Measurements from ENCODE around the gene SCN1A.
"Not testable (repeated sequence)": the region's sequence is repeated elsewhere in the genome, so short reads cannot be mapped to it uniquely, and the experiment has no call there.

Gene SCN1A

DNA sequence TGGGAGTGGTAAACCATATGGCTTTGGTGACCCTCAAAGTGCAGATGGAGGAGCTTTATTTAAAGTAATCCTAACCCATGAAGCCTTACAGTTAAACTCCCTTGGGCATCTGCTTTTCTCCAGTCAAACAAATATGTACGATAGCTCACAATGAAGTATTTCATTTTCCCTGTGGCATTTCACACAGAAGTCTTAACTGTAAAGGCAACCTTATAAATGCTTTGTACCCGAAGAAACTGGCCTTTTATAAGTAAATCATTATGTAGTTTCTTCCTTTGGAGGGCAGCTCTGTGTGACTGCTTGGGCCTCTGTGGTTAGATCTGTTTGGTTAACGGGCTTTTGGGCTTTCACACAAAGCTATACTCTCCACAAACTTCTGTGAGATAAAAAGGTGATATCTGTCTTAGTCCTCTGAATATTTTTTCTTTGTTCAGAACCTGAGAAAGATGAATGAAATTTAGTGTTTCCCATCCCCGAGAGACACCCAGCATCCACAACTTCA lies 46.6 kb downstream of the SCN1A start:
- DNase-seq (ENCODE audit: low read depth), result no peak

DNA sequence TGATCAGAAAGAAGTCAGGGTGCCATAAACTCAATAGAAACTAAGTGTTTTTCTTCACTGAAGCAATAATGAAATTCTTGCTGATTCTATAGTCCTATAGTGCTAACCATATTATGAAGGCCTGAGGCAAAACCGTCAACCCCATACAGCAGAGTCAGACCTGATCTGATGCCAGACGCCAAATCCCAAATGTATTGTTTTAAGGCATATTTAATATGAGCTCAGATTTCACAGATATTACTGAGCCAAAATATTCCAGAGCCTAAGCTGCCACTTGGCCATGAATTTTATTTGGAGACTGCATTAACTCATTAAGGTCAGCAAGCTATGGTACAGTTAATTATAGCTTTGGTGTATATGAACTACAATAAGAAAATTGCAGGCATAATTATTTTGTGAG lies 53.4 kb downstream of the SCN1A start:
- DNase-seq (ENCODE audit: low read depth), result no peak

DNA sequence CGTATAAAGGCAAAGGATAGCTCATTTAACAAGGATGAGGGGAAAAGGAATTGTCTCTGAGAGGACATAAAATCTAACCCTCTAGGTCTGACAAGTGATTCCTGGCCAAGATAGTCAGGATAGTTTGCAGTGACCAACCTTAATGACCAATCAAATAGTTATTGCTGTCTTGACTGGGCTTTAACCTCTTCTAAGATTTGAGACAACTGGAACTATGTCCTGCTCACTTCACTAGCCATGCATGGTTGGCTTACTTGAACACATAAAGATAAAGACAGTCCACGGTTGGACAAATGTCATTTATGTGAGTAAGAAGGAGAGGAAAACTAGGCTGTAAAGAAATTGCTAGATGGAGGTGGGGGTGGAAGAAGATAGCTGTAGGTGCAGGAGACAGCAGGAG lies 53.8 kb downstream of the SCN1A start:
- no peak for DNase-seq (ENCODE audit: low read depth)

DNA sequence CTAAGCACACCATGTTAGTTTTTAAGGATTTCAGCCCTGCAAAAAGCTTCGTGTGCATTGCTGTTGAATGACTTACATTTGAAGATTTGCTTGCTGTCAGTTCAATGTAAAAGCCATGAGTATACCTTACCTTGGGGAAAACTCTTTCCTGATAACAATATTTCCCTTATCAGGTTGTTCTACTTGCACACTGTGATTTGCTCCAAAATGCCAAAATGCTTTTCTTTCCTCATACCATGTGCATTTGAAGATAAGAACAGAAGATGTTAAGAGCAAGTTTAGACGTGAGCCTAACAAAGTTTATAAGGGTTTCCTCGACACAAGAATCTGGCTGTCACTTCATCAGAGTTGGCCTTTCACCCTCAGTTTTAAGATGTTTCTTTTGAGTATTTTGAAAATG lies 57.6 kb downstream of the SCN1A start:
- no peak for DNase-seq (ENCODE audit: low read depth)

DNA sequence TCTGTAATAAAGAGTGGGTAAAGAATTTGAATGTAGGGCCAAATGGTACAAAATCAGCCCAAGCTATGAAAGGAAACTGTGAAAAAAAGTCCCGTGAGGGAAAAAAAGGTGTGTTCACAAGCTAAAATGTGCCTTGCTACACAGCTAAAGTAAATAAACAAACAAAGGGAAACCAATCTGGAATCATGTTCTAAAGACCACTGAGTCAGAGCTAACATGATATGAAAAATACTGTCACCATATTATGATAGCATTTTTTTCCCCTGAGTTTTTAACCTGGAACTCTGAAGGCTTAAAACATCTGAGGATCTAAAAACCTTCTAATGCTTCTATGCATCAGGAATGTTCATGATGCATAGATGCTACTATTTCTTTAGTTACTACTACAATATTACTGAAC lies 58.8 kb downstream of the SCN1A start:
- DNase-seq (ENCODE audit: low read depth), result no peak

DNA sequence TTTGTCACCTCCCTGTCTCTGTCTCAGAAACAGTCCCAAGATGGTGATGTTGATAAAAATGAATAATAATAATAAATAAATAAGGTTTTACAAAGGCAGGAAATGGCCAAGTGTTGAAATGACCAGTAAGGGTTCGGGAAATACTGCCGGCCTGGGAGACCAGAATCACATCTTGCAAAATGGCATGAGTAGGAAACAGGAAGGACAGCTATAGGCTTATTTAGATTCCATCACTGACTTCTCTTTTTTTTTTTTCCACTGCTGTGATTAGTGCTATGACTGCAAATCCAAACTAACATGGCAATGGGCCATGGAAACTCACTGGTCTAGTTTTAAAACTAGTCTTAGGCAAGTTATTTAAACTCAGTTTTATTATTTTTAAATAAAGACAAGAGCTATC lies 60.6 kb downstream of the SCN1A start:
- DNase-seq (ENCODE audit: low read depth), result no peak

DNA sequence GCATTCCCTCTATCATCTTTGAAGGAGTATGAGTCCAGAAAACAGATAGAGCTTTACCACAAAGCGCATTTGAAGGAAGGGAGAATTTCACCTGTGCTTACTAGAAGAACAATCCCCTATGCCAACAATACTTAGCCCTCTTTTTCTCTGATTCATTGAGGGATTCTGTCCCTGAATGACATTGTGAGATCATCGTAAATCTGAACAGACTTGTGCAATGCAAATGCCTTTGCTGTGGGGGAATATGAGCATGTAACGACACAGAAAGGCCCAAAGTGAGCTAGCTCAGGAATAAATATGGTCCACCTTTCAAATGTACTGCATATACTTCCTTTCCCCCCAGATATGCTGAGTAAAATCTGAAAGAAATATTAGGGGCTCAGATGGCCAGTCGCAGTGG lies 67.6 kb downstream of the SCN1A start:
- no peak for DNase-seq (ENCODE audit: low read depth)

DNA sequence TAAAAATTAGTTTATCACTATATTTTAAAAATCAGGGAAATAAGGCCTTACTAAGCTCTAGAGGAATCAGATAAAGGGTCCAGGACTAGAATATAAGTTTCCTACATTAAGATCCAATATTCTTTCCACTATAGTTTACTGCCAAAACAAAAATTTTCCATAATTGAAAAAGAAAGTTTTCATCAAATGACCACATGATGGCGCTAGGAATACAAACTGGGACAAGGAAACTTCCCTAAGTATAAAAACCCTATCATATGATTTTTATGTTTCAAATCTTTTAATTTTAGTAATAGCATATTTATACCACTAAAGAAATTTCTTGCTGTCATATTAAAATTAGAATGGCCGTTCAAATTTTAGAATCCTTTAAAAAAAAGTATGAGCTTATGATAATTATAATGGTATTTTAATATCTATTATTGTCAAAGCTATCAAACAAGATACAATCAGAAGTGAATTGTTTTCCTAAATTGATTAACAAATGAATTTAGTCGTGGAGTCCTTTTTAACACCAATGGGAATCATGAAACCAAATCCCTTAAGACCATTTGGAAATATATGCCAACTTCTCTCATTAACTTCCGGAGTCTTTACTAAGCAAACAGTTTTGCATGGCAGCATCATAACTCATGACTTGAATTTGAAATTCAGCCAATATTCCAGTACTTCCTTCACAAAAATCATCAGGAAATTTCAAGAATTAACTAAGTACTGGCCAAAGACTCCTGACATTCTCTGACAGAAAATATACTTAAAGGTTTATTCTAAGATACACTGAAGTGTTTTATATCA lies 70.3 kb downstream of the SCN1A start:
- no peak for DNase-seq (ENCODE audit: low read depth)

DNA sequence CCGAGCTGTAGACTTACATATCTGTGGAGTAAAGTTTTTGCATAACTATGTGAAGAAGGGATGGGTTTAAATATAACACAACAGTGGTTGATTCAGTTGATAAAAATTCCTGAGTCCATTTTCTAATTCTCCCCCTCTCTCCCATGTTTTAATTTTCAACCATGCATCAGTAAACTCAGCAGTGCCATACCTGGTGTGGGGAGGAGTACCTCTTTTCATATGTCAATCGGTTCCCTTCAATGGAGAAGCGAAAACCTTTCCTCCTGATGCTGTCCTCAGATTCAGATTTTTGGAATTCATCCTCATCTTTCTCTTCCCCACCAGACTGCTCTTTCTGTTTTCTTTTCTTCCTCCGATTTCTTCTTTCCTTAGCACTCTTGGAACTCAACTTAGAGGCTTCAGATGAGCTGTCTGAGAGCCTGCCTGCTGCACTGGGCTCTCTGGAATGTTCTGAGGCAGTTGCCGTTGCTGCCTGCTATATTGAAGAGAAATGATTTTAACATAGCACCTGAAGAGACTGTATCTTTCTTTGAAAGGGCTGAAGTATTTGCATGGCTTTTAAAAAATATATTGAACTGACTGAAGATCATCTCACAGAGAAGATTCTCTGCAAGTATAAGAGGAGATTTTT lies 82.9 kb downstream of the SCN1A start:
- DNase-seq (ENCODE audit: low read depth), result no peak

DNA sequence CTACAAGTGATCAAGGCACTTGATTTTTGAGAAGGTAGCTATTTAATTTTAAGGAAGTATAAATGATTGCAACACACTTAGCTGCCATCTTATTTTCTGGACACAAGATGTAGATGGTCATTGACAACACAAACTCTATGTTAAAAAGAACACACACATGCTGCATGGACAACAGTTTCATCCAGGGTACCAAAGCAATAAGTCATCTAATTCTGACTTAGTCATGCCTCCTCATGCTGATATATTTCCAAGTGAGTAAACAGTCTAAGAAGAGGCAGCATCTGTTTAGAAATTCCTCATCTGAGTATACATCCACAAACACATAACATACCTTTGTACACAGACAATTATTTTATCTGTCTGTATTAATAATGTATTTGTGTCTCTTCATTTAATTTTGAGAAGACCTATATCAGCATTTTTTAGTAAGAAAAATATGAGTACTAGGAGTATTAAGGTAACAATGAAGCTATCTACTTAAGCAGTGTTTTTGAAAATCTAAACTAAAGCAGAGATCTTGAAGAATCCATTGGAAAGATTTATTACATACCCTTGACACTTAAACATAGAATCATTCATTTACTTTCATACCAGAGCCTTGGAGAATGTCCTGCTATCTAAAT lies 84.9 kb downstream of the SCN1A start:
- DNase-seq (ENCODE audit: low read depth), result no peak

DNA sequence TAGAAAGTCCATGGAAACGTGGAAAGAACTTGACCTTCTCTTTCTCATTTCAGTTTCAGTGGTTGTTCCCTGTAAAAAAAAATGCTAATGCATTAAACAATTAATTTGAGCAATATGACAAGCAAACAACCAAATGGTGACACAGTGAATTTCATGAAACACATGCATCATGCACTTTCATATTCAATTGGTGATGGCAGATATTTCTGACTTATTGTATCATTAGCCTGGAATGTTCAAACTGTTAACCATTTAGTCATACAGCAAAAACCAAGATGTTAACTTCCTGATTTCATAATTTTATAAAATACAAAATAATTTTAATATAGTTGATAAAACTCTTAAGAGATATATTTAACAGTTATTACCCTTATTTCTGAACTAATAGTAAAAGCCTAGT lies 85.5 kb downstream of the SCN1A start:
- DNase-seq (ENCODE audit: low read depth), result no peak

DNA sequence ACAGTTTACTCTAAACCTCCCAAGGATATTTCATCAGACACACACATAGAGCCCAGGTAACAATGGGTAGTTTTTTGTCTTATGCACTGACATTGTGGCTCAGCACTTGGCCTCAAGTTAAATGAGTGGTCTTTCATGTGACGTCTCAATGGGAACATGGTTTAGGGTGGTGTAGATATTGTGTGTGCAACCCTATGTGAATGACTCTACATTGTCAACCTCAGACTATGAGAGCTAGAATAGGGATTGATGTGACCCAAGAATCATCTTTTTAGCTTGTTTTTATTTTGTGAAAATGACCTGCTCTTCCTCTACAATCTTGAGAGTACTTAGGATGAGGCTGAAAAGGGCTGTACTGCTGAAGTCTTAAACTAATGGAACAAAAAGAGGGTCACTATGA lies 86.2 kb downstream of the SCN1A start:
- no peak for DNase-seq (ENCODE audit: low read depth)

DNA sequence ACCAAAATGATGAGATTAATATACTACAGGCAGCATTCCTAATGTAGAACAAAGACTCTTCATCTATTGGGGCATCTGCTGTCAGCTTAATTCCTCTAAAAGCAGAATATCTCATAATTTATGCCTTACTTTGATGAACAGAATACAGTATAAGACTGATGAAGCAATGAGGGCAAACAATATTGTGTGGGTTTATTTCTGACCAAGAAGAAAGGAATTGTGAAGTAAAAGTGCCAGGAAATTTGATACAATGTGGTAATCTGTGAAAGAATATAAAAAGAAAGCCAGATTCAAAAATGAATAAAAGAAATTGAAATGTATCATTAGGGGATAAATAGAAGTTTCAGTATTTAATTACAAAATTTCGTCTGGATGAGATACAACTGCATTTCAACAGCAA lies 95.5 kb downstream of the SCN1A start:
- DNase-seq (ENCODE audit: low read depth), result no peak

DNA sequence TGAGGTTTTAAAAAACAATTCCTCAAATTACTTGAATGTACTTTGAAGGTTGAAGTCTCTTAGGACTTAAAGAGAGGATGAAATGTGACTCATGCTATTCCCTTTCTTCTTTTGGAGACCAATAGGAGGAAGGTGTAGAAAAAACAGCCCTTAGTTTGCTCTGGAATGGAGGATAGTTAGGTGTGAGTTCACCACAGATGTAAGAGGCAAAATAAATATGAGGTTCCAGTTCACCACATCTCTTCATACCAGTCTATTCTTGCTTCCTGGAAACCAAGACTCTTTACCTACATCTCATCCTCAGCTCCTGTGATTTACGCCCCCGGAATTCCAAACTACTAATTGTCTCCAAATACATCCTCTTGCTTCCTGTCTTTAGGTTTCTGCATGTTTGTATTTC lies 96.8 kb downstream of the SCN1A start:
- no peak for DNase-seq (ENCODE audit: low read depth)

DNA sequence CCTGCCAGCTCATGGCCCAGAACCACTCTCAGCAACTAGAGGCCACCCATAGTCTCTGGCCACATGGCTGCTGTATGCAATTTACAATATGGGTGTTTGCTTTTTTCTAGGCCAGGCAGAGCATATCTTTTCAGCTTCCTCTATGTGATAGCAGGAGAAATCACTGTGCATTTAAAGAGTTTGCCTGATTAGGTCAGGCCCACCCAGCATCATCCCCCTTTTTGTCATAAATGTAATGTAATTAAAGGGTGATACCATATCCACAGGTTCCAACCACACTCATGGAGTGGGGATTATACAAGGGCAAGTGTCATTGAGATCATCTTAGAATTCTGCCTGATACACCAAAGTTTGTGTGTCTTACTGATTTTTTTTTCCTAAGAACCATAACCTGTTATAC lies 102.5 kb downstream of the SCN1A start:
- no peak for DNase-seq (ENCODE audit: low read depth)

DNA sequence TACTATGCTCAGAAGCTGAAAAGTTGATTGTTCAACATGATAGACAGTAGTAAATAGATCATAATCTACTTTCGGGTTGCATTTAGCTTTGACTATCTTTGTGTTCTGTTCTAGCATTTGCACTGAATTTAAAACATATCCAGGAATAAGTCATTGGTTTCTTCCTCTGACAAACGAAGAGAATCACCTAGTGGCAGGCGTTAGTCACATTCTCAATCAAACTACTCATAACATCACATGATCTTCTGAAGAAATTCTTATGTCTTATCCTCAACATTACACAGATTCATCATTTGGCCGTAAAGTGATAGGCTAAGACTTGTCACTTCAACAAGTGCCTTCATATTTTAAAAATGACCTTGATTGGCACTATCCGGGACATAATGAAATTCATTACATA lies 110.6 kb downstream of the SCN1A start:
- no peak for DNase-seq (ENCODE audit: low read depth)

DNA sequence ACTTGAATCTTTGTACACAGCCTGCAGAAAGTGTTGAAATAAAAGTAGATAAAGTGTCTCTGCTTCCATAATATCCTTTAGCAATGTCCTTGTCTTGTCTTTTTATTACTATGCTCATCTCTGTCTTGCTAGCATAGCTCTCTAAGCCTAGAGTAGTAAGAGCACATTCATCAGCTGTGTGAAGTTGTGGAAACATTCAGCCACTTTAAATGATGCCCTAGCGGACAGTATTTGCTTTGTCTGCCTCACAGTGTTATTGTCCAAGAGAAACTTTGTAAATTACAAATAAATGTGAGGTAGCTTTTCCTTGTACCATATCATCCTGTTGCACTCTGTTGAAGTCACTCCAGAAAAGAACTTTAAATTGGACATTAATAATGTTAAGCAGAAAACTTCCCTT lies 113.9 kb downstream of the SCN1A start:
- no peak for DNase-seq (ENCODE audit: low read depth)

DNA sequence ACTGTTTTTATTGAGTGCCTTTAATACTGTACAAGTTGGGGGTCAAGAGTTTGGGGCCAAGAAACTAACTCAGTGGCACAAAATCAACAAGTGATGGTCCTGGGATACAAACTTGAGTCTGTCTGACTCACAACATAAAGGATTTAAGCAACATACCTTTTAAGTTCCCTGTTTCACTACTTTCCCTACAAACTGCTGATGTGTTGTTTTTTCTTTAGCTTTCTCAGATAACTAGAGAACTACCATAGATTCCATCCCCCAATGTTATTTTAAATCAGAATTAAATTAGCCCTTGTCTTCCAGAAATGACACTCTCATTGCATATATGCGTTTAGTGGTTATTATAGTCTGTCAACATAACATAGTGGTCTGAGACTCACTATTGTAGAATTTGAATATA lies 116.2 kb downstream of the SCN1A start:
- no peak for DNase-seq (ENCODE audit: low read depth)

DNA sequence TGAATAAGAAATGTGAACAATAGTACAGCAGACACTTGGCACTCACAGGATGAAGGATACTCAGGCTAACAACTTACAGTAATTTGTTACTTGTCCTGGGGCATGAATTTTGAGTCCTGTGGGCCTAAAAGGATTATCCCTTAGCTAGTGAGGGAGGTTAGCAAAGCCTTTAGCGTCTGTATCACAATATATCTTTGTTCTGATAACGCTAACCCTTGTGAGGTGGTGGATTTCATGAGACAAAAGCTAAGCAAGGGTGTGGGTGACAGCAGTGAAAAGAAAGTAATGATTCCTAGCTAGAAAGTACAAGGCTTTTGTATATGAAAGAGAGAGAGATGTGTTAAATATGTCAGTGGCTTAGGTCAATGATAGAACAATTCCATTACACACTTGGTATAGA lies 127.4 kb downstream of the SCN1A start:
- DNase-seq (ENCODE audit: low read depth), result no peak

DNA sequence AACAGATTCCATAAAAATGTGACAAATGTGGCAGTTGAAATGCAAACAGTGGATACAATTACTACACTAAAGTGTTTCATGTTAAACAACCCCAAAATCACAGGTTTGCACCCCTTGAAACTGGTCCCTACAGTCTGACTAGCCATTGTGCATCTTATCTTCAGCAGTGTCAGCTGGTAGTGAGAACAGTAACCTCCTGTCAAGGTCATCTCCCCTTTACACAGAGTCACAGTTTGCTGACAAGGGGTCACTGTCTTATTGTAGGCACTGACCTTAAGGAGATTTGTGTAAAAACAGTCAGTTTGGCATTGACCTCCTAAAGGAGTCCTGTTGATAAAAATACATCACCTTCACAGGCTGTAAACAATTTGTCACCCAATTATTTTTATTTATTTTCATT lies 137.0 kb downstream of the SCN1A start:
- DNase-seq (ENCODE audit: low read depth), result no peak

DNA sequence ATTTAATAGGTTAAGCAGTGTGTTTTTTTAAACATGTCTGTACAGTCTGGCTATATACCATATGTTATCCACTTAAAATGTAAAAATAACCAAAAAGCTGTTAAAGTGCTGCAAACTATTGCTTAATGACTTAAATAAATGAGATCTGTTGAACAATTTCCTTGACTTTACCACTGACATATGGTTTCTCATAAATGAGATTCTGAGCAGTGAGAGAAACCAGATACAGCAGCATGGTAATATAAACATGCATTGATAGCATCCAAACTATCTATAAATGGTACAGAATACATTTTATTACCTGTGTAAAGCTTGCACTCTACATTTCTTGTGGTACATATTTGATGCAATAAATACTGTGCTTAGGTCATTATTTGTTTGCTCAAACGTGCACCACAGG lies 138.0 kb downstream of the SCN1A start:
- DNase-seq (ENCODE audit: low read depth), result no peak

DNA sequence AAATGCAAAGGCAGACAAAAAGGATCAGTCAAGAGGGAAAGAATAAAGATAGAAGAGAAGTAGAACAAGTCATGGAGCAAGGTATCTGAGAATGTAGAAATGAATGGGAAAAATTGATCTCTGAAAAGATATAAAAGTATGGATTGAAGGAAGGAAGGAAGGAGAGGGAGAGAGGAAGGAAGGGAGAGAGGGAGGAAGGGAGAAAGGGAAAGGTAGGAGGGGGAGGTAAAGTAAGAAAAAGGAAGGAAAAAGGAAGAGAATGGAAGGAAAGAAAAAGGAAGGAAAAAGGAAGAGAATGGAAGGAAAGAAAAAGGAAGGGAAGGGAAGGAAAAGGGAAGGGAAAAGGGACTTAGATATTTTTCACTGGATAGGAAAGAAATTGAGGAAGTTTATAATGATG lies 142.7 kb downstream of the SCN1A start:
- DNase-seq (ENCODE audit: low read depth), result no peak

DNA sequence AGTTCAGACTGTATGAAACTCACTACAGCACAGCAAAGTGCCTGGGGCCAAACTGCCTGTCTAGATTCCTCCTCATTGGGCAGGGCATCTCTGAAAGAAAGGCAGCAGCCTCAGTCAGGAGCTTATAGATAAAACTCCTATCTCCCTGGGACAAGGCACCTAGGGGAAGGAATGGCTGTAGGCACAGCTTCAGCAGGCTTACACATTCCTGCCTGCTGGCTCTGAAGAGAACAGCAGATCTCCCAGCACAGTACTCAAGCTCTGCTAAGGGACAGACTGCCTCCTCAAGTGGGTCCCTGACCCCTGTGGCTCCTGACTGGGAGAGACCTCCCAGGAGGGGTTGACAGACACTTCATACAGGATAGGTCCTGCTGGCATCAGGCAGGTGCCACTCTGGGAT lies 155.7 kb downstream of the SCN1A start:
- not testable (repeated sequence) for DNase-seq (ENCODE audit: low read depth)
